DND-41 (cell line): ENCODE results near the gene GANAB.
A peak's percentile ranks its signal among the peaks of the same experiment; 100 is the strongest.

ENCODE experiments used
- ATAC-seq: fragments of 200-7000 bp; cut with Tn5 transposase; 3 replicates; pipeline ENCODE4 v1.9.1; 2021; ENCODE audit warnings: low read depth; ENCODE audit not compliant: insufficient read depth
- DNase-seq: peaks from one replicate; pipeline ENCODE4 v3.0.0-alpha.2; 2020
- H2AFZ ChIP-seq: 2 replicates; pipeline ENCODE4 v1.6.0; 2012; ENCODE audit warnings: low read depth, low read length
- H3K27ac ChIP-seq: 2 replicates; pipeline ENCODE4 v1.5.1; 2012; ENCODE audit warnings: low read length, inconsistent platforms
- H3K27me3 ChIP-seq: fragments of 200-600 bp; sonication (generic); 2 replicates; pipeline ENCODE4 v1.6.0; 2012; ENCODE audit warnings: low read length, mild to moderate bottlenecking, inconsistent platforms; ENCODE audit not compliant: insufficient read depth, poor library complexity
- H3K36me3 ChIP-seq: 2 replicates; pipeline ENCODE4 v1.5.1; 2012; ENCODE audit warnings: low read length, inconsistent platforms; ENCODE audit not compliant: insufficient read depth
- H3K4me1 ChIP-seq: 2 replicates; pipeline ENCODE4 v1.5.1; 2012; ENCODE audit warnings: mild to moderate bottlenecking, low read length; ENCODE audit not compliant: insufficient read depth
- H3K4me2 ChIP-seq: 2 replicates; pipeline ENCODE4 v1.6.0; 2012; ENCODE audit warnings: mild to moderate bottlenecking, moderate library complexity, low read length, inconsistent platforms; ENCODE audit not compliant: insufficient read depth
- H3K4me3 ChIP-seq, 2 experiments: fragments of 200-600 bp in 1 of 2; shearing (Covaris generic) in 1 of 2; 2 replicates each; pipeline ENCODE4 v1.5.1; 2012 to 2016; ENCODE audit warnings: inconsistent platforms in 2 of 2, low read length in 2 of 2, mild to moderate bottlenecking in 2 of 2, low read depth in 1 of 2, moderate library complexity in 1 of 2
- H3K79me2 ChIP-seq: 2 replicates; pipeline ENCODE4 v1.6.0; 2012; ENCODE audit warnings: low read length, inconsistent platforms; ENCODE audit not compliant: insufficient read depth
- H3K9ac ChIP-seq: 2 replicates; pipeline ENCODE4 v1.6.0; 2012; ENCODE audit warnings: low read depth, mild to moderate bottlenecking, inconsistent platforms, low read length, moderate library complexity
- H3K9me3 ChIP-seq: 2 replicates; pipeline ENCODE4 v1.5.1; 2012; ENCODE audit warnings: low read length, moderate library complexity, mild to moderate bottlenecking, inconsistent platforms; ENCODE audit not compliant: insufficient read depth, severe bottlenecking
- H4K20me1 ChIP-seq: 2 replicates; pipeline ENCODE4 v1.6.0; 2012; ENCODE audit warnings: low read length; ENCODE audit not compliant: insufficient read depth
- EZH2 ChIP-seq: IDR thresholded peaks from 3 replicates; pipeline ENCODE4 v1.6.1; 2012; ENCODE audit warnings: borderline replicate concordance, low read depth, mild to moderate bottlenecking, moderate library complexity, low read length, inconsistent platforms; ENCODE audit not compliant: severe bottlenecking
- TF ChIP-seq, protein P1 (sequence below): IDR thresholded peaks from 2 replicates; pipeline ENCODE4 v1.5.1; 2012; ENCODE audit warnings: borderline replicate concordance, low read length, moderate library complexity, mild to moderate bottlenecking; ENCODE audit not compliant: poor library complexity, severe bottlenecking; ENCODE audit errors: extremely low read depth

GANAB gene

GRCh38 chr11:62615521-62615920, 30.9 kb downstream of the GANAB start:
- Histone ChIP-seq H3K4me1 (peaks cover 26% of the 10 kb centered on the region), H3K27ac (no peak overlapping the region), H3K36me3 (peaks cover 23% of the 10 kb centered on the region), H4K20me1 (no peaks in the 10 kb centered on the region), H3K4me2 (no peak overlapping the region), H3K4me3 (no peak overlapping the region), H3K27me3 (no peaks in the 10 kb centered on the region), H2AFZ (no peak overlapping the region), H3K9ac (no peak overlapping the region), H3K9me3 (no peaks in the 10 kb centered on the region), H3K79me2 (peaks cover 22% of the 10 kb centered on the region)
- no peak for TF ChIP-seq EZH2
- TF ChIP-seq, protein P1, sequence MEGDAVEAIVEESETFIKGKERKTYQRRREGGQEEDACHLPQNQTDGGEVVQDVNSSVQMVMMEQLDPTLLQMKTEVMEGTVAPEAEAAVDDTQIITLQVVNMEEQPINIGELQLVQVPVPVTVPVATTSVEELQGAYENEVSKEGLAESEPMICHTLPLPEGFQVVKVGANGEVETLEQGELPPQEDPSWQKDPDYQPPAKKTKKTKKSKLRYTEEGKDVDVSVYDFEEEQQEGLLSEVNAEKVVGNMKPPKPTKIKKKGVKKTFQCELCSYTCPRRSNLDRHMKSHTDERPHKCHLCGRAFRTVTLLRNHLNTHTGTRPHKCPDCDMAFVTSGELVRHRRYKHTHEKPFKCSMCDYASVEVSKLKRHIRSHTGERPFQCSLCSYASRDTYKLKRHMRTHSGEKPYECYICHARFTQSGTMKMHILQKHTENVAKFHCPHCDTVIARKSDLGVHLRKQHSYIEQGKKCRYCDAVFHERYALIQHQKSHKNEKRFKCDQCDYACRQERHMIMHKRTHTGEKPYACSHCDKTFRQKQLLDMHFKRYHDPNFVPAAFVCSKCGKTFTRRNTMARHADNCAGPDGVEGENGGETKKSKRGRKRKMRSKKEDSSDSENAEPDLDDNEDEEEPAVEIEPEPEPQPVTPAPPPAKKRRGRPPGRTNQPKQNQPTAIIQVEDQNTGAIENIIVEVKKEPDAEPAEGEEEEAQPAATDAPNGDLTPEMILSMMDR: no peak
- DNase-seq: no peak
- no peak for ATAC-seq

GRCh38 chr11:62614275-62614674, 32.1 kb downstream of the GANAB start:
- Histone ChIP-seq H3K36me3 (peaks cover 30% of the 10 kb centered on the region), H3K79me2 (peaks cover 16% of the 10 kb centered on the region), H3K27me3 (no peaks in the 10 kb centered on the region), H3K4me3 (no peak overlapping the region), H3K9me3 (no peaks in the 10 kb centered on the region), H3K27ac (0 out of 2 replicates have a peak overlapping the region, but pooled peaks have one; percentile 4), H4K20me1 (no peaks in the 10 kb centered on the region), H3K4me1 (peaks cover 21% of the 10 kb centered on the region), H3K4me2 (no peak overlapping the region), H3K9ac (no peak overlapping the region), H2AFZ (no peak overlapping the region)
- DNase-seq: no peak
- no peak for ATAC-seq
- TF ChIP-seq, protein P1: no peak
- TF ChIP-seq EZH2: no peak

GRCh38 chr11:62613291-62613778, 33.1 kb downstream of the GANAB start:
- no peak overlapping the region for H3K4me3 ChIP-seq
- H3K27ac ChIP-seq: no peak overlapping the region; the same call in 1 of the 2 replicates
- DNase-seq (no peak), ATAC-seq (no peak)
- no peaks in the 10 kb centered on the region for H3K27me3 ChIP-seq
- H3K36me3 ChIP-seq: peaks cover 34% of the 10 kb centered on the region
- no peaks in the 10 kb centered on the region for H3K9me3 ChIP-seq
- peaks cover 21% of the 10 kb centered on the region for H3K4me1 ChIP-seq
- TF ChIP-seq EZH2: no peak
- TF ChIP-seq, protein P1: no peak
- peaks cover 12% of the 10 kb centered on the region for H3K79me2 ChIP-seq
- no peak overlapping the region for H3K9ac ChIP-seq
- H4K20me1 ChIP-seq: no peaks in the 10 kb centered on the region
- H3K4me2 ChIP-seq: 0 out of 2 replicates have a peak overlapping the region, but pooled peaks have one; percentile 98
- H2AFZ ChIP-seq: no peak overlapping the region
